ENCODE measurements around the gene BZW1.

The BZW1 gene

DNA sequence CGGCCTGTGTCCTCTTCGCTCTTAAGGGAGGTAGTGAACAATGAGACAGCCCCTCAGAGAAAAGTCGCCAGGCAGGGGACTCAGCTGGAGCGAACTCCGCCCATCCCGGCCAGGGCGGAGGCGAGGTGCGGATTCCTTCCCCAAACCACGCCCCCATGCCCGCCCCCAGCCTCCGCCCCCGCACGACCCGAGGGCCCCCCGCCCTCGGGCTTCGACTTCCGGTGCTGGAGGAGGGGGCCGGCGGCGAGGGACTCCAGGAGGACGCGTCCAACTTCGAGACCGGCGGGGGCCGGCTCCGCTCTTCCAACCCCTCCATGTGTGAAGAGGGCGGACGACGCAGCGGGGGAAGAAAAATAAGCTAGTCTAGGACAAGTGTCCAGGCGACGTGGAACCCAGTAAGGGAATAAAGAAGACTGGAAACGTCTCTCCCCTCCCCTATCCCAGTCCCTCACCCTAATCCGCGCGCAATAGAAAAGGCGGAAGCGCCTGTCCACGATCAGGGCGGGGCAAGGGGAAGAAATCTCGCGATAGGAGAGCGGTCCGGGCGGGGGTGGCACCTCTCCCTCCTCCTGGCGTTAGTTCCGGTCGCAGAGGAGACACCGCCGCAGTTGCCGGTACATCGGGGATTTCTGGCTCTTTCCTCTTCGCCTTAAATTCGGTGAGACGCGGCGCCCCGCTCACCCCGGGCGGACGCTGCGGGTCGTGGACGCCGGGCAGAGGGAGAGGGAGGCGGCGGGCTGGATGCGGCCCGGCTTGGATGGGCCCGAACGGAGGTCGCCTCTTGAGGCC is at the start of gene BZW1:
TSS of gene BZW1 (plus strand) at position 578 of the 789 bp plus-strand sequence. CDS start 1,308 bp downstream, outside the sequence.
- peak; percentile 27 to 100 (median 96) for DNase-seq

DNA sequence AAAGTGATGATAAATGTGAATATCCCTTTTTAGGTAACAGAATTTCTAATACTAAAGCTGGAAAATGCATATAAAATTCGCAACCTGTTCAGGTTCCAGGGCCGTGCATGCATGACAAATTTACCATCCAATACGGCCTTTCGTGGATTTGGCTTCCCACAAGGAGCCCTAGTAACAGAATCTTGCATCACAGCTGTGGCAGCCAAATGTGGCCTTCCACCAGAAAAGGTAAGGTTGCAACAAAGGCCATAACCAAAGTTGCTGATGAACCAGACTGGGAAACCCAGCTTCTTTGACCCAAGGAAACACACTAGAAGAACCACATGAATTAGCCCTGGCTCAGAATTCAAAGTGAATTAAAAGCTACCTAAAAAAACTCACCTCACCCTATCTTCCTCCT is 49.6 kb upstream of the BZW1 start:
- no peak for DNase-seq

GRCh38 chr2:200763422-200763821 is 48.3 kb upstream of the BZW1 start:
- DNase-seq, result no peak

DNA sequence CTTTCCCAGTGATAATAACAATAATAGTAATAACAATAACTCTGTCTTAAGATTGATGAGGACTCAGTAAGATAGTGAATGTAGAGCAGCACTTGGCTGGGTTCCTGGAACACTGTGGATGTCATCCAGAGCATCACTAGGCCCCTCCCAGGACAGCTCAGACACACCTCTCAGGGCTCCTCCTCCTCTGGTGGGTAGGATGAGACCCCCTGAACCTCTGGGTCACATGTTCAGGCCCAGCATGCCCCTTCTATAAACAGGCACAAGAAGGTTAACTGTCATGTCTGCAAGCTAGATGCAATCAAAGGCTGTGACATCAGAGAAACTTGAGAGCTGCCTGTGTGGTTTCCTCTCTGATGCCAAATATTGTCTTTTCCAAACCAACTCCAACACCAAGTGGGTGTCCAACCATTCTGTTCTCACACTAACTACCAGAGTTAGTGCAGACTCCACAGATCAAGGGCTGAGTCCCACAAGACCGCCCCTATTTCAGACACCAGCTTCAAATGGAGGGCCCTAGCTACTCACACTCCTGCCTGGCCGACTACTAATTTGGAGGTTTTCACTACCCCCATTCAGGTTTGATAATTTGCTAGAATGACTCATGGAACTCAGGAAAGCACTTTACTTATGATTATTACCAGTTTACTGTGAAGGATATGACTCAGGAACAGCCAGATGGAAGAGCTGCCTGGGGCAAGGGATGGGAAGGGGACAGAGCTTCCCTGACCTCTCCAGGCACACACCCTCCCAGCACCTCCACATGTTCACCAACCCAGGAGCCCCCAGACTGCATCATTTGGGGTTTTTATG is 46.4 kb upstream of the BZW1 start:
- DNase-seq, result no peak

DNA sequence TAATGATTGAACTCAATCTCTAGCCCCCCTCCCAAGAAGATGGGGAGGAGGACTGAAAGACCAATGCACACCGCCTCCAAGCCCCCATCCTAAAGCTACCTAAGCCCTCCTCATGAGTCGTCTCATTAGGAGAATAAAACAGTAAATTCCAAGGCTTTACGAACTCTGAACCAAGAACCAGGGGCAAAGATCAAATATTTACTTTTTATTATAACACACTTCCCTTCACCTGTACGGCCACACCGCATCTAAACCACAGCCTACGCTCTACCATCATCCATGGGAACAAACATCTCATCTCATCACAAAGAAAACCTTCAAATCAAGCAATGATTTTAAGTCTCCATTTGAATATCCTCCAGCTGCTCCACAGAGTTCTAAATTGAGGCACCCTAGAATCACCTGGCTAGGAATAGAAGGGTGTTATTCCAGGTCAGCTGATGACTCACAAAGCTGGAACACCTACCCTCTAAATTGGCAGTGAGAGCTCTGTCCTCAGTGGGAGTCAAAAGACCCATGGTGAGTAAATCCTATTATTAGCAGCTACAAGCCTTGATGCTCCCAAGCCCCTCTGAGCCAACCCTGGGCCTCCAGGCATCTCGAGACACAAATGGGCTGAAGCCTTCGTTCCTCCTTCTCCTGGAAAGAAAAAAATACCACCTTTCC is 45.6 kb upstream of the BZW1 start:
- DNase-seq, result no peak

DNA sequence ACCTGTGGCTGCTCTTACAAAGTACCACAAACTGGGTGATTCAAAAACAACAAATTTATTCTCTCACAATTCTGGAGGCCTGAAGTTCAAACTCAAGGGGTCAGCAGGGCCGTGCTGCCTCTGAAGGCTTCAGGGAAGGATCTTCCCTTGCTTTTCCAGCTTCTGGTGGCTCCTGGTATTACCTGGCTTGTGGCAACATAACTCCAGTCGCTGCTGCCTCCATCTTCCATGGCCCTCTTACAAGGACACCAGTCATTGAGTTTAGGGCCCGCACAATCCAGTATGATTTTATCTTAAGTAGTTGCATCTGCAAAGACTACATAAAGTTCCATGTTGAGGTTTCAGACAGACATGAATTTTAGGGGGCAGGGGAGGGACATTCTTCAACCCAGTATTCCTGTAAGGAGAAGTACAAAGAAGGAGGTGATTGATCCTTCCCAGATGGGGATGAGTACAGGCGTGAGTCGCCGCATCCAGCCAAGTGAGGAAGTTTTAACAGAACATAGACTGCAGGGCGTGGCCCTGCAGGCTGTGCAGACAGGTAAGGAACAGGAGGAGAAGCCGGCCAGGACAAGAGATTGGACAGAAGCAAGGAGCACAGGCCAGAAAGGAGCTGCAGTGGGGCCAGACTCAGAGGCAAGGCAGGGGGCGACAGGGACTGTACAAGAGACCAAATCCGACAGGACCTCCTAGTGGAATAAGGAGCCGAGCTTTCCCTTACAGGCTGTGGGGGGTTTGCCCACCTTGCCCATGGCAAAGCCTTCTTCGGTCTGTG is 44.4 kb upstream of the BZW1 start:
- no peak for DNase-seq

- DNase-seq, result no peak
These were observed 40.9 kb upstream of the BZW1 start for GRCh38 chr2:200770847-200771246.

- DNase-seq, result no peak
These were observed 39.1 kb upstream of the BZW1 start for GRCh38 chr2:200772620-200773019.

- DNase-seq, result no peak
These were observed 38.6 kb upstream of the BZW1 start for GRCh38 chr2:200773083-200773482.

- DNase-seq, result no peak
These were observed 36.8 kb upstream of the BZW1 start for GRCh38 chr2:200774920-200775319.

- DNase-seq, result no peak
These were observed 34.4 kb upstream of the BZW1 start for GRCh38 chr2:200777275-200777674.

DNA sequence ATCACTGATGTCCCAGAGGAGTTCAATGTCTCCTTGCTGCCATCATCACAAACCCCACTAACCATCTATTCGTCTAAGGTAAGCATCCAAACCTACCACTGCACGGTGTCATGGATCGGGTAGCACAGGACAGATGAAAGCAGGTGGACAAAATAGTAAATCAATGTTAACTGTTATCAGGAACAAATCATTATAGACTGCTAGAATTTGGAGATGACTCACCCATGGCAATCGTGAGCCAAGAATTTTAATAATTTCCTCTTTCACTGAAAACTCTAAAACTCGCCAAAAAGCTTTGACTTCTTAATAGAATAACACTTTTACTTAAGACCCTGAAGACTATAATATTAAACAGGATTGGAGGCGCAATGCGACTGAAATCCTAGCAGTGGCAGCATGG is 33.7 kb upstream of the BZW1 start:
- no peak for DNase-seq

- no peak for DNase-seq
These were observed 32.5 kb upstream of the BZW1 start for GRCh38 chr2:200779214-200779613.

- DNase-seq, result no peak
These were observed 30.1 kb upstream of the BZW1 start for GRCh38 chr2:200781616-200782015.

DNA sequence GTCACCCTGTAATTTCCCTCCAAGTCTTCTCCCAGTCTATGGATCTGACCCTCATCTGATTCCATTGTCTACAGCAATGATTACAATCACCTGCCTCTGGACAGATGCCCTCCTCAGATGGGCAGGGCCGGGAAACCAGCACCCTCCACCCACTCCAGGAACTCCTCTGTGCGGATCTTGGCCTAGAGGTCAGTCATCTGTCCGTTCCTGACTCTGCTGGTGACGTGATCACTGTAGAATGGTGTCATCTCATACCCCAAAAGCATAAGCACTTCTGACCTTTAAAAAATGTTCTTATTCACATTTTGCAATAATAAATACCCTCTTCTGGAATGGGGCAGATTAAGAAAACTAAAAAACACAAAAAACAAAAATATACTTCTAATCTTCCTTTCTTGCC is 29.5 kb upstream of the BZW1 start:
- DNase-seq, result no peak

DNA sequence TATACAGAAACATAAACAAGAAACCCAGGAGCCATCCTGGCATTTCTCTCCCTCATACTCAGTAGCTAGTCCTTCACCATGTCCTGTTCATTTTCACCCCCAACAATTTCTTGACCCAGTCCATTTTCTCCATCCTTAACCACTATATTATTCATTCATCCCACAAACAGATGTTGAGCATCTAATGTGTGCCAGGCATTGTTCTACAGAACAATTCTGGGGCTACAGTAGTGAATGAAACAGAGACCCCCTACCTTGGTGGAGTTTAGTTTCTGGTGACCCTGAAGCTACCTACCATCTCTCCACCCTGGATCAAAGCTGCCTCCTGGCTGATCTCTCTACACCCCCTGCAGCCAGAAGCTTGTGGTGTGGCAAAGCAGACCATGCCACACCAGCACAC is 27.5 kb upstream of the BZW1 start:
- DNase-seq, result no peak

DNA sequence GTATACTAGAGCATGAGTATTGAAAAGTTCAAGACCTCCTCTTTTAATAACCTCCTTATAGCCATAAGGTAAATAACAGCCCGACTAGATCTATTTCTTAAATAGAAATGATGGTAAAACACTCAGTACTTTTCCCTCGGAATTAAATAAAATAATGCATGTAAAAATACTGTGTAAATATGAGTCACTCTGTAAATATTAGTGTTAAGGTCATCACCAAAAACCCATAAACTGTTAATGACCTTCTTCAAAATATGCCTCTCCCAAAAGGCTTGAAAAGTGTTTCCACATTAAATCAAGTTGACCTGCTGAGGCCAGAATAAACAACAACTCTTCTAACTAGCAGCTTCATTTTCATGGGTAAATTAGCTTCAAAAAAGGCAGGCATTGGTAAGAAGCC is 25.3 kb upstream of the BZW1 start:
- no peak for DNase-seq

- DNase-seq, result no peak
These were observed 24.9 kb upstream of the BZW1 start for GRCh38 chr2:200786826-200787225.

- DNase-seq, result no peak
These were observed 24.2 kb upstream of the BZW1 start for GRCh38 chr2:200787351-200788120.

GRCh38 chr2:200788121-200788718 is 23.5 kb upstream of the BZW1 start:
- no peak for DNase-seq
